BE2C (cell line): ENCODE results near the gene SYNCRIP.

Experiments used
- DNase-seq: peaks from one replicate; pipeline ENCODE4 v3.0.0-alpha.2; 2020
- H3K27me3 ChIP-seq: fragments of 250-450 bp; sonication (Bioruptor Pico); 2 replicates; pipeline ENCODE4 v1.5.1; 2020; ENCODE audit warnings: mild to moderate bottlenecking
- H3K36me3 ChIP-seq: fragments of 250-450 bp; sonication (Bioruptor Pico); 2 replicates; pipeline ENCODE4 v1.5.1; 2020; ENCODE audit warnings: mild to moderate bottlenecking
- H3K4me1 ChIP-seq: fragments of 250-450 bp; sonication (Bioruptor Pico); 2 replicates; pipeline ENCODE4 v1.5.1; 2020
- H3K4me3 ChIP-seq: 2 replicates; pipeline ENCODE4 v1.5.1; 2011; ENCODE audit warnings: low read depth, low read length
- H3K9me3 ChIP-seq: fragments of 250-450 bp; sonication (Bioruptor Pico); 2 replicates; pipeline ENCODE4 v1.5.1; 2020
- CTCF ChIP-seq: IDR thresholded peaks from 2 replicates; pipeline ENCODE4 v1.5.1; 2012; ENCODE audit warnings: mild to moderate bottlenecking, low read depth, low read length

Gene SYNCRIP

DNA sequence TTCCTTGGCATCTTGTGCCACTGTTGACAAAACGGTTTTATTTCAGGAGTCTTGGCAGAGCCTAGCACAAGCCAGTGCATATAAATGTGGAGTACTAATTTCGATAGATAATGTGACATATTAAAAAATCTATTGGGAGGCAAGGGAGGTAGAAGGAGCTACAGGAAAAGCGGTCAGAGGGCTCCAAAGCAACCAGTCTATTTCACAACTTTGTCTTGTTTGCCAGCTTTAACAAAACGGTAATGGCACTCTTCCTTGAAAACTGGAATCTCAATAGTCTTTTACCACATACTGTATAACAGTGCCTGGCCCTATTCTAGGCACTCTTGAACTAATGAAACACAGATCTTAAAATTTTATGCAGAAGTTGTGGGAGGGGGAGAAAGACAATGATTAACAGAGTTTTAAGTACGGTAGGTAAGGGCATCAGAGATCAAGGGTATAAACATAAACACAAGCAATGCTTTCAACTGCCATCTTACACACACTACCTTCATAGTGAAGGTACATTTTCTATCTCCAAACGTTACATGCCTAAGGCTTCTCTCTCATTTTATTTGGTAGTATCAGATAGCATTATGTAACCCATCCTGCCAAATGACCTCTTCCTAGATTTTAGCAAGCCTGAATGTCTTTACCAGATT is 33.5 kb upstream of the SYNCRIP start:
- Histone ChIP-seq H3K27me3 (no peaks in the 10 kb centered on the region; the same call in 1 of the 2 replicates), H3K4me1 (no peaks in the 10 kb centered on the region), H3K4me3 (peak overlapping the region; percentile 97), H3K9me3 (no peaks in the 10 kb centered on the region), H3K36me3 (peaks cover 48% of the 10 kb centered on the region)
- no peak for DNase-seq
- TF ChIP-seq CTCF, result no peak

- Histone ChIP-seq H3K4me1 (peaks cover 7% of the 10 kb centered on the region), H3K4me3 (peak overlapping the region; percentile 97)
- TF ChIP-seq CTCF, result no peak
These were observed 32.5 kb upstream of the SYNCRIP start for GRCh38 chr6:85675030-85675819.

GRCh38 chr6:85674604-85675003 is 31.9 kb upstream of the SYNCRIP start:
- peaks cover 48% of the 10 kb centered on the region for H3K36me3 ChIP-seq
- DNase-seq, result no peak
- H3K27me3 ChIP-seq, result no peaks in the 10 kb centered on the region; the same call in 1 of the 2 replicates
- TF ChIP-seq CTCF, result no peak
- no peaks in the 10 kb centered on the region for H3K9me3 ChIP-seq
- H3K4me1 ChIP-seq, result peaks cover 7% of the 10 kb centered on the region
- H3K4me3 ChIP-seq, result peak overlapping the region; percentile 97; the same call in 1 of the 2 replicates

More at GRCh38 chr6:85675030-85675819, 32.5 kb upstream of the SYNCRIP start:
- H3K9me3 ChIP-seq, result no peaks in the 10 kb centered on the region
- no peaks in the 10 kb centered on the region; the same call in 1 of the 2 replicates for H3K27me3 ChIP-seq
- DNase-seq, result peak; percentile 21
- peaks cover 48% of the 10 kb centered on the region for H3K36me3 ChIP-seq

DNA sequence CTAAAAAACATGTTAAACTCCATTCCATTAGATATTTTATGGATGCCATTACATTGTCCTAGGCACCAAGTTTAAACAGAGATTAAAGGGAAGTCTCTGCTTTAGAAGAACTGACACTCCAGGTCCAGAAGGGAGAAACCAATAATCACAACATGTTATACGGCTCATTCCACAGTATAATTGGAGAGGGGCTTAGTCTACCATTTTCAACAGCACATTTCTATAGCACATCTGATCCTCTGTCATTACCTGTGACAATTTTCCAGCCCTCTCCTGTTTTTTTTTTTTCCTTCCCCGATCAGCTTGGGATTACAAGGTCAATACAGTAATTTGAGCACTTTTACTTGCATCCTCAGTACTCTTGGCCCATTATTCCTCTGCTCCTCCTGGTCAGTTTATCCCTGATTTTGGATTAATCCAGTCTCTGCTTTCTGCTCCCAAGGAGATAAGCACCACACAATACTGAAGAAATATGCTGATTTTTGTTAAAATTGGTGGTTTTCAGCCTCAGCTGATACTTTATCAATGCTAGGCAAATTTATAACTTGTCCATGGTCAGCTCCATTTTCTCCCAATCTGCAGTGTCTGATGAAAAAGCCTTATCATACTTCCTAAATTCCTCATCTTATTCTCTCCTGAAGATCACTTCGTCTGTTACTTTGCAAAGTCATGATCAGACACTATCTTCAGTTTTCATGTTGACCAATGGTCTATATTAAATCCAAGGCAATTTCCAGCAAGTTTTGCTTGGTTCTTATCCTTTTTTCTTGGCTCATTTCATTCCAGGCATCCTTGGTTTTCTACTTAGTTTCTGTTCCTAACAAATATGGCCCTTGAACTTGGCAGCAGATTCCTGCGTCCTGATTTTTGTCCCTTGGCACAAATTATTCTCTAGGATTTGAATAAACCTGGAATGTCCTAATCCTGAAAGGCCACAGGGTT is 30.8 kb upstream of the SYNCRIP start:
- no peak for TF ChIP-seq CTCF
- Histone ChIP-seq H3K9me3 (no peaks in the 10 kb centered on the region), H3K4me3 (no peak overlapping the region), H3K27me3 (no peaks in the 10 kb centered on the region; the same call in 1 of the 2 replicates), H3K4me1 (peaks cover 7% of the 10 kb centered on the region), H3K36me3 (peaks cover 48% of the 10 kb centered on the region)
- no peak for DNase-seq

DNA sequence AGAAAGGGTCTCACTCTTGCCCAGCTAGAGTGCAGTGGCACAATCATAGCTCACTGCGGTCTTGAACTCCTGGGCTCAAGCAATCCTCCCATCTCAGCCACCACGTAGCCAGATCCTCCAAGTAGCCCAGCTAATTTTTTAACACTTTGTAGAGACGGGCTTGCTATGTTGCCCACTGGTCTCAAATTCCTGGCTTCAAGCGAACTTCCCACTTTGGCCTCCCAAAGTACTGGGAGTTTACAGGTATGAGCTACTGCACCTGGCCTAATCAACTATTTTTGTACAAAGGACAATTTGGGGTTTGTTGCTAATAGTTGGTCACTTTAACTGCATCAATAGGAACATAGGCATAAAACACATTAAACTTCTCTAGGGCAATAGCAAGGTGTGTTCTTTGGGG is 29.9 kb upstream of the SYNCRIP start:
- no peak for TF ChIP-seq CTCF
- no peak for DNase-seq
- Histone ChIP-seq H3K9me3 (no peaks in the 10 kb centered on the region), H3K27me3 (no peaks in the 10 kb centered on the region; the same call in 1 of the 2 replicates), H3K4me1 (peaks cover 7% of the 10 kb centered on the region), H3K36me3 (peaks cover 46% of the 10 kb centered on the region), H3K4me3 (no peak overlapping the region)
